K562 (cell line): ENCODE data around the gene FYB1. TPM values are rescaled to one million over a fixed set of nuclear protein-coding genes. Genes with fewer than 3 reads are reported as not detected.
"Not testable (repeated sequence)": the region's sequence is repeated elsewhere in the genome, so short reads cannot be mapped to it uniquely, and the experiment has no call there.

Source experiments
- ATAC-seq: fragments of 200-7000 bp; cut with Tn5 transposase; 3 replicates; pipeline ENCODE4 v1.9.1; 2020; ENCODE audit warnings: moderate library complexity
- BruUV-seq: library from RNA; stranded (reverse); fragments of 400-500 nt; replicated peaks from 2 replicates; lab custom pipeline; 2021; lab: Mats Ljungman, UMichigan
- CTCF ChIA-PET: fragments of 300-600 bp; formaldehyde crosslinking; extraction: SDS; loops from one replicate; lab custom pipeline; 2021; ENCODE audit warnings: low intra/inter-chr PET ratio; lab: Yijun Ruan, JAX
- POLR2A ChIA-PET: fragments of 300-600, 350-650 bp; sonication (Branson Sonifier 250); formaldehyde crosslinking; extraction: SDS; loops from one replicate; lab custom pipeline; 2021; ENCODE audit warnings: antibody characterized with exemption, inconsistent platforms; lab: Yijun Ruan, JAX
- DNase-seq, 4 experiments: peaks; one replicate each; pipeline versions ENCODE4 v3.0.0 to v3.0.0-alpha.2; 2011 to 2018; ENCODE audit warnings: low spot score in 3 of 4, mixed read lengths in 3 of 4; ENCODE audit errors: extremely low read depth in 1 of 4
- FAIRE-seq: peaks from 2 replicates; lab custom pipeline; 2011; peaks lifted over from hg19 to GRCh38; lab: Jason Lieb, UNC
- H2AFZ ChIP-seq: 2 replicates; pipeline ENCODE4 v1.6.0; 2011; ENCODE audit warnings: low read depth, low read length, control low read depth, inconsistent platforms
- H3K27ac ChIP-seq: fragments of 200-600 bp; 3 replicates; pipeline ENCODE4 v1.8.0; 2011; ENCODE audit warnings: low read depth, mild to moderate bottlenecking, control low read depth, inconsistent platforms, low read length, moderate library complexity, mixed read lengths; ENCODE audit errors: extremely low read depth
- H3K27me3 ChIP-seq, 2 experiments: fragments of 300-600 bp in 1 of 2; 2 replicates in 1 of 2; 3 replicates in 1 of 2; pipeline versions ENCODE4 v1.6.0 to v1.8.0; 2011; ENCODE audit warnings: inconsistent platforms in 2 of 2, low read length in 2 of 2, mild to moderate bottlenecking in 1 of 2, mixed read lengths in 1 of 2, moderate library complexity in 1 of 2; ENCODE audit not compliant: control insufficient read depth in 2 of 2, insufficient read depth in 2 of 2
- H3K36me3 ChIP-seq: fragments of 300-600 bp; 3 replicates; pipeline ENCODE4 v1.8.0; 2011; ENCODE audit warnings: mild to moderate bottlenecking, low read length, inconsistent platforms; ENCODE audit not compliant: control insufficient read depth, insufficient read depth
- H3K4me1 ChIP-seq, 2 experiments: fragments of 200-600 bp in 1 of 2; replicated peaks in 1 of 2; 2 replicates in 1 of 2; 3 replicates in 1 of 2; pipeline versions ENCODE4 v1.5.1 to v1.8.0; 2011; ENCODE audit warnings: inconsistent platforms in 2 of 2, low read length in 2 of 2, mild to moderate bottlenecking in 1 of 2, mixed read lengths in 1 of 2, moderate library complexity in 1 of 2; ENCODE audit not compliant: control insufficient read depth in 2 of 2, insufficient read depth in 2 of 2
- H3K4me2 ChIP-seq: 2 replicates; pipeline ENCODE4 v1.6.1; 2011; ENCODE audit warnings: low read length, control low read depth, inconsistent platforms, mixed read lengths; ENCODE audit not compliant: insufficient read depth
- H3K4me3 ChIP-seq: fragments of 200-600 bp; sonication (generic), shearing (Covaris generic); 2 replicates; pipeline ENCODE4 v1.5.1; 2016; ENCODE audit warnings: control low read depth, inconsistent platforms
- H3K79me2 ChIP-seq: fragments of 200-600 bp; 3 replicates; pipeline ENCODE4 v1.8.0; 2011; ENCODE audit warnings: low read length, inconsistent platforms; ENCODE audit not compliant: control insufficient read depth, insufficient read depth
- H3K9ac ChIP-seq, 2 experiments: 2 replicates each; pipeline versions ENCODE4 v1.6.0 to v1.6.1; 2011; ENCODE audit warnings: low read depth in 2 of 2, low read length in 2 of 2, control low read depth in 1 of 2, inconsistent platforms in 1 of 2, mild to moderate bottlenecking in 1 of 2, mixed read lengths in 1 of 2; ENCODE audit not compliant: insufficient read depth in 1 of 2
- H3K9me1 ChIP-seq: one replicate; pipeline ENCODE4 v1.6.0; 2011; ENCODE audit warnings: inconsistent platforms, mild to moderate bottlenecking, low read length, moderate library complexity; ENCODE audit not compliant: control insufficient read depth, insufficient read depth
- H3K9me3 ChIP-seq: replicated peaks from 2 replicates; pipeline ENCODE4 v1.5.1; 2011; ENCODE audit warnings: low read depth, low read length, inconsistent platforms; ENCODE audit not compliant: control insufficient read depth, insufficient read depth
- H4K20me1 ChIP-seq: replicated peaks from 2 replicates; pipeline ENCODE4 v1.6.1; 2011; ENCODE audit warnings: low read length, inconsistent platforms, mixed read lengths; ENCODE audit not compliant: control insufficient read depth, insufficient read depth
- BCOR ChIP-seq: fragments of 450-650 bp; IDR thresholded peaks from 2 replicates; pipeline ENCODE4 v1.6.1; 2016
- MXI1 ChIP-seq: IDR thresholded peaks from 2 replicates; pipeline ENCODE4 v1.6.1; 2011; ENCODE audit warnings: low read depth, mild to moderate bottlenecking, improper control_type of control experiment, low read length
- ZNF146 ChIP-seq: IDR thresholded peaks from one replicate; pipeline ENCODE4 v1.6.1; 2018; ENCODE audit warnings: missing compliant biosample characterization; ENCODE audit not compliant: unreplicated experiment
- WGBS: fragments of 100-300 bp; shearing (Covaris generic); methylation state at CpG from one replicate; pipeline ENCODE4 v1.1.6; 2016; ENCODE audit warnings: low coverage, mixed read lengths; ENCODE audit not compliant: insufficient coverage; ENCODE audit errors: missing lambda C conversion rate; 5-methylcytosine and 5-hydroxymethylcytosine counted together
- in situ Hi-C: fragments of 300-500 bp; cut with MboI; formaldehyde crosslinking; loops from 4 replicates; pipeline ENCODE4 v1.15.0; 2018; ENCODE audit warnings: inconsistent platforms, mixed read lengths
- intact Hi-C: fragments of 100-400 bp; cut with micrococcal nuclease; formaldehyde crosslinking; loops from 2 replicates; pipeline ENCODE4 v1.14.2; 2022
- polyA plus RNA-seq, 8 experiments: library from polyadenylated mRNA; depleted of rRNA in 4 of 8; stranded (reverse) in 5 of 8; unstranded in 3 of 8; fragments of >200 nt; fragmentation: Nextera tagmentation in 2 of 8; fragmentation: Illumina TruSeq in 1 of 8; extraction: Ambion mirVana in 2 of 8; extraction: Trizol in 1 of 8; gene quantifications; 2 replicates each; pipeline versions ENCODE4 v1.2.1 to v1.2.3, GENCODE V29; 2011 to 2014; ENCODE audit warnings: inconsistent platforms in 1 of 8, missing spikeins in 1 of 8
- total RNA-seq, 7 experiments: library from RNA; depleted of rRNA in 6 of 7; stranded (reverse); fragments of >200 nt in 6 of 7; fragmentation: Illumina TruSeq in 2 of 7; extraction: Trizol in 2 of 7; gene quantifications; 2 replicates each; pipeline versions ENCODE4 v1.2.1 to v1.2.3, GENCODE V29; 2011 to 2021; ENCODE audit warnings: low replicate concordance in 1 of 7

Gene FYB1
- total and polyA plus RNA-seq, 9 of the 15 experiments (the other 6 are each of a cell fraction or from before 2014, with no cell fraction given) = 4.7 to 31.5 (median 9.7) TPM

DNA sequence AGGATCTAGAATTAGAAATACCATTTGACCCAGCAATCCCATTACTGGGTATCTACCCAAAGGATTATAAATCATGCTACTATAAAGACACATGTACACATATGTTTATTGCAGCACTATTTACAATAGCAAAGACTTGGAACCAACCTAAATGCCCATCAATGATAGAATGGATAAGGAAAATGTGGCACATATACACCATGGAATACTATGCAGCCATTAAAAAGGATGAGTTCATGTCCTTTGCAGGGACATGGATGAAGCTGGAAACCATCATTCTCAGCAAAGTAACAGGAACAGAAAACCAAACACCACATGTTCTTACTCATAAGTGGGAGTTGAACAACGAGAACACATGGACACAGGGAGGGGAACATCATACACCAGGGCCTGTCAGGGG lies 15.1 kb upstream of the FYB1 start:
- in situ Hi-C loops, H3K27ac ChIP-seq, BruUV-seq, H2AFZ ChIP-seq, H3K79me2 ChIP-seq, H3K9me3 ChIP-seq, CTCF ChIA-PET, H3K9ac ChIP-seq, H3K4me2 ChIP-seq, intact Hi-C loops, DNase-seq, H3K4me1 ChIP-seq, ATAC-seq, H3K9me1 ChIP-seq, FAIRE-seq, H3K36me3 ChIP-seq, H3K4me3 ChIP-seq, H3K27me3 ChIP-seq, H4K20me1 ChIP-seq: not testable (repeated sequence)
- peak; percentile 46; the same call in 1 of the 2 replicates for TF ChIP-seq BCOR
- TF ChIP-seq ZNF146 (CRISPR knock-in tag) = peak; percentile 95
- POLR2A ChIA-PET = interaction anchor here (3.3 kb wide), 1 partner anchor 10 kb away, joined by 10 read pairs; no protein-coding TSS in a partner anchor
- 31% methylated on average over 1 of the region's 1 CpG for WGBS

DNA sequence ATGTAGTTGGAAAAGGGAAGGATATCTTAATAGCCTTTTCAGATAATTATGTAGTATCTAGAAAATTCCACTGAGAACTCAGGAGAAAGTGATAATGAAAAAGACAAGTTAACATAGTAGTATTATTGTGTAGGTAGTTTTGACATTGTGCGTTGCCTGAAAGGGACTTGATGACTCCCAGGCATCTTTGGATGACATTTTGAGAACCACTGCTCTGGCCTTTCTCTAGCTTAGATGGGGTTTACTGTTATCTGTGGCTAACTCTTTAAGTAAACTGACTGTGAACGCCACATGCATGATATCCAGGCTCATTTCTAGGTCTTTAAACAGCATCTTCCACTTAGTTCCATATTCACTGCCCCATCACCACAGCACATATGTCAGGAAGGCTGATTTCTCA lies 14.4 kb upstream of the FYB1 start:
- ATAC-seq (no peak), DNase-seq (no peak)
- intact Hi-C loops = no loop called here
- no peak overlapping the region for H3K27ac ChIP-seq
- H4K20me1 ChIP-seq = no peaks in the 10 kb centered on the region
- H3K9me3 ChIP-seq = no peaks in the 10 kb centered on the region
- H2AFZ ChIP-seq = no peak overlapping the region
- H3K4me2 ChIP-seq = no peak overlapping the region
- no peaks in the 10 kb centered on the region for H3K79me2 ChIP-seq
- no peak for TF ChIP-seq MXI1
- TF ChIP-seq, all 486 proteins: peak for 0
- Histone ChIP-seq H3K4me3 (no peak overlapping the region), H3K4me1 (no peaks in the 10 kb centered on the region; a peak in 1 of 5 replicates), H3K9ac (no peak overlapping the region), H3K27me3 (no peaks in the 10 kb centered on the region; a peak in 2 of 5 replicates), H3K36me3 (no peaks in the 10 kb centered on the region), H3K9me1 (no peaks in the 10 kb centered on the region)
- 23% methylated on average over 2 of the region's 2 CpGs for WGBS
- in situ Hi-C loops = no loop called here
- POLR2A ChIA-PET = interaction anchor here (3.3 kb wide), 1 partner anchor 9 kb away, joined by 10 read pairs; no protein-coding TSS in a partner anchor
- CTCF ChIA-PET = no interaction called here
- BruUV-seq = no TSS peak
- FAIRE-seq = no peak
